ENCODE measurements around the gene DCDC2C.

- TF ChIP-seq CTCF (conservative IDR thresholded peaks at IDR 0.05 in 1 of 2, IDR thresholded peaks at IDR 0.05 in 1 of 2; ENCODE audit: low read depth in 1 of 2, low read length in 2 of 2) (no peak), EZH2 (IDR thresholded peaks at IDR 0.05; ENCODE audit: low read length, missing control alignments) (no peak)
These were observed 154.2 kb downstream of the DCDC2C start for GRCh38 chr2:3857576-3857975.

All from fibroblast of lung (primary cell).